T-helper 9 cell (primary cell): ENCODE measurements around the gene SNAI1.

Source experiments
- DNase-seq: peaks from one replicate; pipeline ENCODE4 v3.0.0-alpha.2; 2020

Gene SNAI1

DNA sequence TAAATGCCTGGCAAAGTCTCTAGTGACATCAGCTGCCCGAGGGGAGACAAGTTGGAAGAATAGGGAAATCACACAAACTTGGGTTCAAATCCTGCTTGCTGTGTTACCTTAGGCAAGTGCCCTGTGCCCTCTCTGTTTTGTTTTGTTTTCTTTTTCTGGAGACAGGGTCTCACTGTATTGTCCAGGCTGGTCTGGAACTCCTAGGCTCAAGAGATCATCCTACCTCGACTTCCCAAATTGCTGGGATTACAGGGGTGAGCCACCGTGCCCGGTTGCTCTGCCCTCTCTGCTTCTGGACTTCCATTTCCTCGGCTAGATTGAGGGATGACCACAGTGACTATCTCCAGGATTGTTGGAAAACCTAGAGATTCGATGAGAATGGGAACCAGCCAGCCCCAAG, 55.4 kb downstream of the SNAI1 start:
- DNase-seq, result no peak
